Mucosa of descending colon (tissue), 3 donors: ENCODE data around the gene ST13. TPM values are rescaled to one million over a fixed set of nuclear protein-coding genes. Genes with fewer than 3 reads are reported as not detected.
"Not testable (repeated sequence)": the region's sequence is repeated elsewhere in the genome, so short reads cannot be mapped to it uniquely, and the experiment has no call there.

Experiments
- ATAC-seq: fragments of 200-7000 bp; cut with Tn5 transposase; one replicate; pipeline ENCODE4 v1.9.1; 2020; ENCODE audit warnings: mild to moderate bottlenecking, moderate library complexity
- DNase-seq, 3 donors: peaks; one replicate each; pipeline ENCODE4 v3.0.0-alpha.2; 2020
- H3K36me3 ChIP-seq: fragments of 200-600 bp; one replicate; pipeline ENCODE4 v1.8.0; 2021; ENCODE audit warnings: low read depth, mild to moderate bottlenecking
- H3K4me1 ChIP-seq: fragments of 200-600 bp; one replicate; pipeline ENCODE4 v1.8.0; 2021; ENCODE audit warnings: low read depth, mild to moderate bottlenecking
- H3K4me3 ChIP-seq: fragments of 200-600 bp; one replicate; pipeline ENCODE4 v1.8.0; 2021; ENCODE audit warnings: mild to moderate bottlenecking
- H3K9me3 ChIP-seq: fragments of 200-600 bp; one replicate; pipeline ENCODE4 v1.8.0; 2021; ENCODE audit warnings: mild to moderate bottlenecking
- CTCF ChIP-seq: fragments of 200-600 bp; IDR thresholded peaks from one replicate; pipeline ENCODE4 v1.8.0; 2022; ENCODE audit warnings: antibody characterized with exemption, mild to moderate bottlenecking
- intact Hi-C, 2 donors: fragments of 100-400 bp; cut with DNase I in 1 of 2; cut with micrococcal nuclease in 1 of 2; formaldehyde crosslinking; loops; one replicate each; pipeline versions ENCODE4 v1.11.0 to v1.11.1; 2022; cut with DNase I, micrococcal nuclease
- total RNA-seq, 3 donors: library from RNA; stranded (reverse); fragmentation: NEBNext Ultra II Directional in 2 of 3; extraction: Animal tissue kit (Norgen Biotek cat#: 25700) in 2 of 3; gene quantifications; one replicate each; pipeline versions ENCODE4 v1.2.1 to v1.2.4, GENCODE V29; 2021 to 2023
- donor health status: DM: no; HTN: no; CAD: no; lungs with moderate emphysema.
- donor health status: DM: no; HTN: no; CAD: no.
- donor health status: DM: no; HTN: yes; CAD: no.

The ST13 gene
- total RNA-seq, 3 donors from 2014 or later, result 151 to 278 (median 151) TPM

- Histone ChIP-seq H3K36me3 (peaks cover 9% of the 10 kb centered on the region), H3K9me3 (no peaks in the 10 kb centered on the region), H3K4me3 (no peak overlapping the region), H3K4me1 (no peaks in the 10 kb centered on the region)
- intact Hi-C loops, result no loop called here
- TF ChIP-seq CTCF, result no peak
- DNase-seq, result no peak
- no peak for ATAC-seq
Measured at GRCh38 chr22:40834619-40835018, 21.8 kb downstream of the ST13 start.

GRCh38 chr22:40829131-40829530 lies 27.3 kb downstream of the ST13 start:
- DNase-seq, result no peak
- peaks cover 6% of the 10 kb centered on the region for H3K36me3 ChIP-seq
- H3K9me3 ChIP-seq, result no peaks in the 10 kb centered on the region
- TF ChIP-seq CTCF, result no peak
- ATAC-seq, result no peak
- H3K4me3 ChIP-seq, result no peak overlapping the region
- H3K4me1 ChIP-seq, result no peaks in the 10 kb centered on the region
- intact Hi-C loops, result no loop called here

- Histone ChIP-seq H3K4me1 (no peaks in the 10 kb centered on the region), H3K36me3 (peaks cover 6% of the 10 kb centered on the region), H3K9me3 (no peaks in the 10 kb centered on the region), H3K4me3 (no peak overlapping the region)
- DNase-seq (no peak), ATAC-seq (no peak)
- intact Hi-C loops, result no loop called here
- no peak for TF ChIP-seq CTCF
Measured at GRCh38 chr22:40826984-40827741, 29.3 kb downstream of the ST13 start.

- not testable (repeated sequence) for H3K36me3 ChIP-seq, ATAC-seq
Measured at GRCh38 chr22:40826292-40826691, 30.1 kb downstream of the ST13 start.

DNA sequence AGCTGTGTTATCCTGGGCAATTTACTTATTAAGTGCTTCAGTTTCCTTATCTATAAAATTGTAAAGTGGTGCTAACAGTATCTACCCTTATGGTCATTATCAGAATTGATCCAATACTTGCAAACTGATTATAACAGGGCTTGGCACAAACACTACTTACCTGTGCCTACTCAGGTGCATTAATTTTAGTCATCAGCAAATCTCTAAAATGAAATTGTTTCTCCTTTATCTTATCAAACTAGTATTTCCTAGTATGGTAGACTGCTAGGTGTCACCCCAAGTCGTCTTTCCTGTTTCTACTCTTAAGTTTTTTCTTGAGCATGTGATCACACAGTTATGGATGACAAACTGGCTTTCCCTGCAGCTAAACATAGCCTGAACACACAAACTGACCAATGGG lies 33.0 kb downstream of the ST13 start:
- intact Hi-C loops, result no loop called here
- Histone ChIP-seq H3K4me3 (no peak overlapping the region), H3K36me3 (no peaks in the 10 kb centered on the region), H3K4me1 (peaks cover 6% of the 10 kb centered on the region), H3K9me3 (no peaks in the 10 kb centered on the region)
- no peak for TF ChIP-seq CTCF
- DNase-seq (no peak), ATAC-seq (no peak)

More at GRCh38 chr22:40826292-40826691, 30.1 kb downstream of the ST13 start:
- intact Hi-C loops, H3K4me1 ChIP-seq, DNase-seq, H3K4me3 ChIP-seq, H3K9me3 ChIP-seq: not testable (repeated sequence)

GRCh38 chr22:40819599-40820140 lies 36.8 kb downstream of the ST13 start:
- intact Hi-C loops, result no loop called here
- Histone ChIP-seq H3K36me3 (no peaks in the 10 kb centered on the region), H3K4me1 (peaks cover 14% of the 10 kb centered on the region), H3K9me3 (no peaks in the 10 kb centered on the region), H3K4me3 (no peak overlapping the region)
- DNase-seq, result no peak
- ATAC-seq, result peak; percentile 27
- no peak for TF ChIP-seq CTCF
